Activated effector memory CD4-positive, alpha-beta T cell treated with Interleukin-2 at 50 U/mL for 16 hours (primary cell): ENCODE results near the gene SCARF2.
"Not testable (repeated sequence)": the region's sequence is repeated elsewhere in the genome, so short reads cannot be mapped to it uniquely, and the experiment has no call there.

Source experiments
- DNase-seq: peaks from one replicate; pipeline ENCODE4 v3.0.0-alpha.2; 2020

SCARF2 gene

GRCh38 chr22:20391222-20391621 is 46.4 kb downstream of the SCARF2 start:
- no peak for DNase-seq

GRCh38 chr22:20390394-20390907 is 47.2 kb downstream of the SCARF2 start:
- no peak for DNase-seq

- DNase-seq: no peak
Observed at GRCh38 chr22:20389288-20389687, 48.3 kb downstream of the SCARF2 start.

GRCh38 chr22:20388200-20388599 is 49.4 kb downstream of the SCARF2 start:
- no peak for DNase-seq

GRCh38 chr22:20386972-20387371 is 50.7 kb downstream of the SCARF2 start:
- DNase-seq: no peak

- no peak for DNase-seq
Observed at GRCh38 chr22:20386336-20386735, 51.3 kb downstream of the SCARF2 start.

- no peak for DNase-seq
Observed at GRCh38 chr22:20384865-20385264, 52.8 kb downstream of the SCARF2 start.

GRCh38 chr22:20384171-20384570 is 53.5 kb downstream of the SCARF2 start:
- DNase-seq: no peak

GRCh38 chr22:20383538-20383937 is 54.1 kb downstream of the SCARF2 start:
- DNase-seq: no peak

GRCh38 chr22:20380486-20380885 is 57.1 kb downstream of the SCARF2 start:
- no peak for DNase-seq

- DNase-seq: not testable (repeated sequence)
Observed at GRCh38 chr22:20378684-20379083, 58.9 kb downstream of the SCARF2 start.

- DNase-seq: no peak
Observed at GRCh38 chr22:20378110-20378509, 59.5 kb downstream of the SCARF2 start.

- not testable (repeated sequence) for DNase-seq
Observed at GRCh38 chr22:20376983-20377382, 60.6 kb downstream of the SCARF2 start.

- not testable (repeated sequence) for DNase-seq
Observed at GRCh38 chr22:20376281-20376680, 61.3 kb downstream of the SCARF2 start.
